ENCODE measurements around the gene POLR1D.
A peak's percentile ranks its signal among the peaks of the same experiment; 100 is the strongest.
"Not testable (repeated sequence)": the region's sequence is repeated elsewhere in the genome, so short reads cannot be mapped to it uniquely, and the experiment has no call there.

The POLR1D gene

DNA sequence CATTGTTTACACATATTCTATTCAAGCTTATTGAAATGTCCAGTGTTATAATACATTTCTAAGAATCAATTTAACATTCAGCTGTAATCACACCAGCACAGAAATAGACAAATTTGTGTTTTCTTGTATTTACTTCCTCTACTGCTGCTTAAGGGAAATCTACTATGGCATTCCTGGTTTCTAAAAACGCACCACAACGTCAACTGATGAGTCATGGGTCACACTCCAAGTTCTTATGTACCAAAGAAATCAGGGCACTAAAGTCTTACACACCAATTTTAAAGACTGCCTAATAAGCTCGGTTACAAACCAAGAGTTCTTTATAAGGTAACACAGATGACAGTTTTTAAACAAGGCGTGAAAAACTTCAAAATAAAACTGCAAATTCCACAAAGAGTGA is 14.6 kb upstream of the POLR1D start:
- FAIRE-seq (peak; percentile 52), DNase-seq (ENCODE audit: extremely low spot score, insufficient read length, low read depth) (no peak)

DNA sequence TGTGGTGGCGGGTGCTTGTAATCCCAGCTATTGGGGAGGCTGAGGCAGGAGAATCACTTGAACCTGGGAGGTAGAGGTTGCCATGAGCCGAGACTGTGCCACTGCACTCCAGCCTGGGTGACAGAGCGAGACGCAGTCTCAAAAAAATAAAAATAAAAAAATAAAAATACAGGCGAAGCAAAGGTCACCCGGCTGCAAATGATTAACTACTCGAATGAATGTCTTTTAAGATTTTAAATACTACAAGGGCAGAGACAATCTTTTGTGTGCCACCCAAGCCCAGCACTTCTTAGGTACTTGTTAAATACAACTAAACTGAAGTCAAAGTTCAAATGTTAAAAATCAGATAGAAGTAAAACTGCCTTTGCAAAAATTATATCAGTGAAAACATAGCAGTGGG is 8.1 kb upstream of the POLR1D start:
- DNase-seq (ENCODE audit: extremely low spot score, insufficient read length, low read depth) (no peak), FAIRE-seq (no peak)

DNA sequence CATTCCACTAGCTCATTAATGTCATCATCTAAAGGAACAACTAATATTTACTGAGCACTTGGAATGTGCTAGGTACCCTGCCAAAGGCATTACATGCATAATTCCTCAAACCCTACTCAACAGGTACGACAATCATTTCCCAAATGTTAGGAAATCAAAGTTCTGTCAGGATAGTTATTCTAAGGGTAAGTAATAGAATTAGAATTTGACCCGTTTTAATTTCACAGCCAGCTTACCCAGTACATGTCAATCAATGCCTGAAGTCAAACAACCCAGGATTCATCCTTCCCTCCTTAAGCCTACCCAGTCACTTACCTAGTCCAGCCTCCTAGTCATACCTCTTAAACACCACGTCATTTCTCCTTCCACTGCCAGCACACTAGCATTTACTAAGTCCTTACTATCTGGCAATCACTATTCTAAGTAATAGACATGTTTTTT is 3.8 kb upstream of the POLR1D start:
- no peak for DNase-seq (ENCODE audit: extremely low spot score, insufficient read length, low read depth)
- FAIRE-seq: no peak

DNA sequence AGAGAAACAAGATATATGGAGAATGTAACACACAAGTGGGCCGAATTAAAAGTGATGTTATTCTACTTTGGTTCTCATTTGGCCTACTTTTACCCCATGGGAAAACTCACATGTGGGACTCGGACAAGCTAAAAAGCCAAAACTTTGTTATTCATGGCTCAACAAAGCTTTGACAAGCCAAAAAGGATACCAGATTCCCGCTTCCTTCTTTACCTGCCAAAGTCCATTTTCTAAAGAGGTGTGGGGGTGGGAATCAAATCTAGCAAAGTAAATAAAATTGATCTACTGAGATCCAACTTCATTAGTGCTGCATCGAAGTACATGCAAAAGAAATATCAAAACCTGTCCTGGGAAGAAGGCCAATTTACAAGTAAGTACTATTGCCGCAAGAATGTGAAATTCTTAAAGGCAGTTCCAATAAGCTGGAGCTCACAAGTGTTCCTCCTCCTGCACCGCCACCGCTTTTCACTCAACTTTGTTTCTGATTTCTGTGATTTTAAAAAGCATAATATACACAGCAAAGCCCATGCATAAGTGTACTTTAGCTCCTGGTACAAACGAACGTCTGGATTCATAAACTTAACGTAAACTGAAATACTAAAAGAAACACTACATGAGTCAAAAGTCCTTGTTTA is 2.5 kb upstream of the POLR1D start:
- FAIRE-seq: no peak
- no peak for DNase-seq (ENCODE audit: extremely low spot score, insufficient read length, low read depth)

DNA sequence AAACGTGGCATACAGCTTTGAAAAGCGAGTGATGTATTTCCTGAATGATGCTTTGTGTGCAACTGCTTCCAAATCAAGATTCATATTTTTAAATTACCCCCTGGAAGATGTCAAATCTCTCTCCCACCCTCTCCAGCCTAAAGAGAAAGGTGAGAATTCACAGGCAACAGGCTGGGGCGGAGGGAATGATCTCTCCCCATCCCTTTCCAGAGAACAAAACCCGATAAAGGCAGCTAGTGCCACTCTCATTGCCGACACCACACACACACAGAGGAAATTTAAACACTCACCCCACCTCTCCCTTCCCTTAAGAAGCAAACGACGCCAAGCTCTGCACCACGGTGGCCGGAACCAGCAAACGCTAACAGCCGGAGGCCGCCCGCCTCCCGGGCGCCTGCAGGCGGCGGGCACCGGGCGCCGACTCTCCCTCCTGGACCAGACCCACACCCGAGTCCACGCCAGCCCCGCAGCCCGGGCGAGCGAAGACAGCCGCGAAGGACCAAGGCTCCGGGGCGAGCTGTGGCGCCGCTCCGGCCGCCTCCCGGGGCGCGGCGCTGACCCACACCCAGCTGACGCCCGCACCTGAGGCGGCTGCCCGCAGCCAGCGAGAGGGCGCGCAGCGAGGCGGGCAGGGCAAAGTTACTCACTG is 1.8 kb upstream of the POLR1D start:
- no peak for DNase-seq (ENCODE audit: extremely low spot score, insufficient read length, low read depth)
- no peak for FAIRE-seq

DNA sequence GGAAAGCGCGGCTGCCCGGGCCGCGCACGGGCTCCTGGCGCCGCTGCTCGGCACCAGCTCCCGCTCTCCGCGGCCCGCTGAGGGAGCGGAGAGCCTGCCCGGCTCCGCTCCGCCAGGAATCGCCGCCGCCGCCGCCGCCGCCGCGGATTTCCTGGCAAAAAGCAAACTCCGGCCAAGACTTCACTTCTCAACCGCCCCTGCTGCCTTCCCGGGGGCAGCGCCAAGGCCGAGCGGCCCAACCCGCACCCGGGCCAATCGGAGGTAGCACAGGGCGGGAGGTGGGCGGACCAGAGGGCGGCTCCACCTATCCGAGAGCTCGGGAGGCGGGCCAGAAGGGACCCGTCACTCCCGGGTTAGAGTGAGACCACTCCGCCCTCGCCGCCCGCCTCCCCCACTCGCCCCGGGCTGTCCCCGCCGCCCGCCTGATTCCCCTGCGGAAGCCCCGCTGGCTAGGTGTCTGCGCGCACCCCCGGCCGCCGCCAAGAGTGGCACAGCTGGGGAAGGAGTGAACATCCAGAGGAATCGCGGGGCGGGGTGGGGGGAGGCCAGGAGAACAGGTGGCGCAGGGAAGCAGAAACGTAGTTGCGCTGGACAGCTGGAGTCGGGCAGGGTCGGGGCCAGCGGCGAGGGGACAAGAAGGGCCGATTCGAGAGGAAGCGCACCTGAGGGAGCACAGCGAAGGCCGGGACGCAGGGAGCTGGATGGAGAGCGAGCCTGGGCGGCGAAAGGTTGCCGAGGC is 1.1 kb upstream of the POLR1D start, which contains the start of gene LNX2:
Gene LNX2 (minus strand): TSS at position 153 of the 739 bp plus-strand sequence. CDS start 38,826 bp downstream, outside the sequence.
- peak; percentile 94 for FAIRE-seq
- DNase-seq (ENCODE audit: extremely low spot score, insufficient read length, low read depth): peak; percentile 92

DNA sequence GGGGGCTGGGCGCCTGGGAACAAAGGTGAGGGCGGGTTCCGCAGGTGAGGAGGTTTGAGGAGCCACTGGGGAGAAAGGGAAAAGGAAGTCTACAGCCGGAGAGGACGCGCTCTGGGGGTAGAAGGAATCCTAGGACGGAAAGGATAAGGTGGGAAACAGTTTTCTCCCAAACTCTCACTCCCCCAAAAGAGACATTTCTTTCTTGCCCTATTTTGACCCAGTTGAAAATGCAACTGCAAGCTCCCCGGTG is 651 bp upstream of the POLR1D start:
- DNase-seq (ENCODE audit: extremely low spot score, insufficient read length, low read depth): no peak
- no peak for FAIRE-seq

DNA sequence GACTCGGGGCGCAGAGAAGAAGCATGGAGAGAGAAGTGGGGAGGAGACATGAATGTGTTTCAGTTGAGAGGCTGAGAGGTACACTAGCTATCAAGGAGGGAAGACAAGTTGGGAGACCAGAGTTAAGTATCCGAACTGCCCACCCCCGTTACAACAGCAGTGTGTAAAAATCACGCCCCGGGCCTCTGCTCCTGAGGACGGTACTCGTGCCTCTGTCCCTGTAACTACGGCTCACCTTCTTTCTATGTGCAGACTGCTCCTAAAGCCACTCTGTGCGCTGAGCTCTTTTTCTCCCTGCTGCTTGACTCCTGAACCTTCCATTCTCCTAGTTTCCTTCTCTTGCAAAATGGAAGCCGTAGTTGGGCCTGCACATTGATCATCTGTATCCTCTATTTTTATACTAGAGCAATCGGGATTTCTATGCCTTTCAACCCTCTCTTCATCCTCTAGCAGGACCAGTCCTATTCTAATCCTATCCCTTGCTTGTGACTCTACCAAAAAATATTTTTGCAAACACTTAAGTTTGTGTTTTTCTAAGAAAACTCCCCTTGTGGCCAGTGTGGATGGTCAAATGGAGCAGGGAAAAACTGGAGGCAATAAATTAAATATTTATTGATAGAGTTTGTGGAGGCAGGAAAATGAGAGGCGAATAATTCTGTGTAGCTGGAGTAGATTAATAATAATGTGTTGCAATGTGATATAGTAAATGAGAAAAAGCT is 569 bp downstream of the POLR1D start:
- DNase-seq (ENCODE audit: extremely low spot score, insufficient read length, low read depth): no peak
- no peak for FAIRE-seq

DNA sequence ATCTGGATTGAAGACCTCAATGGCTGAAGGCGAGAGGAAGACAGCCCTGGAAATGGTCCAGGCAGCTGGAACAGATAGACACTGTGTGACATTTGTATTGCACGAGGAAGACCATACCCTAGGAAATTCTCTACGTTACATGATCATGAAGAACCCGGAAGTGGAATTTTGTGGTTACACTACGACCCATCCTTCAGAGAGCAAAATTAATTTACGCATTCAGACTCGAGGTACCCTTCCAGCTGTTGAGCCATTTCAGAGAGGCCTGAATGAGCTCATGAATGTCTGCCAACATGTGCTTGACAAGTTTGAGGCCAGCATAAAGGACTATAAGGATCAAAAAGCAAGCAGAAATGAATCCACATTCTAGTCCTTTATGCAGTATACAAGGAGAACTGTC is 1.2 kb downstream of the POLR1D start:
- no peak for FAIRE-seq

DNA sequence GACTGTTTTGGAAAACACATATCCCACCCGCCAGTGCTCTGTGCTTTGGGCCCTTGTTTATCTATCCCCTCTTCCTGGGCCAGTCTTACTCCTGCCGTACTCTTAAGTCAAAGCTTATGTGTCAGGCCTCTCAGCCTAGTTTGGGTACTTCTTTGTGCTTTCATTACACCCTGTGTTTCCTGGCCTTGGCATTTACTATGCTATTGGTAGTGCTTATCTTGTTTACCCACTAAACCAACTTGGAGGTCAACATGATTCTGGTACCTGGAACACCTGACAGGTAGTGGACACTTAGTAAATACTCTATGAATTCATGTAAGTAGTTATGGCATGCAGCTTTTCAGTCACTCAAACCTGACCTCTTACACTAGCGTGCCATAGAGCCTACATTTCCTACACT is 2.4 kb downstream of the POLR1D start:
- no peak for FAIRE-seq
- no peak for DNase-seq (ENCODE audit: extremely low spot score, insufficient read length, low read depth)

More for the DNA sequence above, 1.2 kb downstream of the POLR1D start:
- no peak for DNase-seq (ENCODE audit: extremely low spot score, insufficient read length, low read depth)

DNA sequence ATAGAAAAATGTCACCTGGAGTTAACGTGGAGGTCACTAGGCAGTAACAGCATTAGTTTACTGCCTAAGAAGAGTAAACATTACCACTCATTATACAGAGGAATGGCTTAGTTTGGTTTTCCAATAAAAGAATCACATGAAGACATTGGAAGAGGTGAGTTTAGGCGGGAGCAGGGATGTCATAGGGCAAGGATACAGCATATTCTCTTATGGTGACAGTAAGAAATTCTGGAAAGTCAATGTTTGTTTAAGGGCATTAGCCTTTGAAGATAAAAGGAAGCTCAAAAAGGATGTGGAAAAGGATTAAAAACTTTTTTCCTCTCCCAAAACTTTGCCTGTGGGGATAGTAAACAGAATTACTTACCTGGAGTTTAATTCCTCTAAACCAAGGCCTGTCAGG is 4.1 kb downstream of the POLR1D start:
- FAIRE-seq: no peak
- DNase-seq (ENCODE audit: extremely low spot score, insufficient read length, low read depth): no peak

DNA sequence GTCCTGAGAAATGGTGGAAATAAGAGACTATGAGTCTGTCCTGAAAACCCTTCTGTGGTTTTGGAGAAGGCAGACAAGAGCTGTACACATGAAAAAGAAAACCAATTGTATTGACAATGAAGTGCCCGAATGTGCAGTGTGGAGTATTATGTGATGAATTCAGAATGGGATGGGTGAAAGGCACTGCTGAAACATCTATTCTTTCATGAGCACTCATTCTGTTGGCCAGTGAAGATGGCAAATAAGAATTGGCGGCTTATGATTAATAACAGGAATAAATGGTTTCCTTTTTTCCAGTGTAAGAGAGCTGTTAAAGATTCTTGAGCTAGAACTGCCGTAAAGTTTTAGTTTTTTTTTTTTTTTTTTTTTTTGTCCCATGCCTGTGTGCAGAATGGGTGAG is 5.7 kb downstream of the POLR1D start:
- no peak for FAIRE-seq
- DNase-seq (ENCODE audit: extremely low spot score, insufficient read length, low read depth): no peak

DNA sequence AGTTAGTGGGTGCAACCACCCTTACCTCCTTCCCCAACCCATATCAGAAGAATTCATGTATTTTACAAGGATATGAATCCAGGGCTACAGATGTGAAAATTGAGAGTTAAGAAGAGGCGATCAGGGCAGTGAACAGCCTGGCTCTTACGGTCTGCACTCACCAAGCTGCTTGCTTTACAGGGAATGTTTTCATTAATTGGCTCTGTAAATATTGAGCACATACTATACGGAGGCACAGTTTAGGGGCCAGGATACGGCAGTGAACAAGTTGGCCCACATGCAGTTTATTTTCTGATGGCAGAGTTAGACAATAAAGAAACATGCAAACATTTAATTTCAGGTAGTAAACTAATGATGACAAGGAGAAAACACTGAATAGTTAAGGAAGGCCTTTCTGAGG is 6.4 kb downstream of the POLR1D start:
- FAIRE-seq (no peak), DNase-seq (ENCODE audit: extremely low spot score, insufficient read length, low read depth) (no peak)

DNA sequence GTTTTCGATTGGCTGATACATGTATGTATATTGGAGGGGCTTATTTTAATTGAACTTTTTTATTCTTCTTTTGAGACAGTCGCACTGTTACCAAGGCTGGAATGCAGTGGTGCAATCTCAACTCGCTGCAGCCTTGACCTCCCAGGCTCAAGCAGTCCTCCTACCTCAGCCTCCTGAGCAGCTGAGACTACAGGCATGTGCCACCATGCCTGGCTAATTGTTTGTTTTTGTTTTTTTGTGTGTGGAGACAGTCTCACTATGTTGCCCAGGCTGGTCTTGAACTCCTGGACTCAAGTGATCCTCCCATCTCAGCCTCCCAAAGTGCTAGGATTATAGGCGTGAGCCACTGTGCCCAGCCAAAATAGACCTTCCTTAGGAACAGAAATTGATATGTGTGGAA is 7.1 kb downstream of the POLR1D start:
- FAIRE-seq; DNase-seq (ENCODE audit: extremely low spot score, insufficient read length, low read depth): not testable (repeated sequence)

DNA sequence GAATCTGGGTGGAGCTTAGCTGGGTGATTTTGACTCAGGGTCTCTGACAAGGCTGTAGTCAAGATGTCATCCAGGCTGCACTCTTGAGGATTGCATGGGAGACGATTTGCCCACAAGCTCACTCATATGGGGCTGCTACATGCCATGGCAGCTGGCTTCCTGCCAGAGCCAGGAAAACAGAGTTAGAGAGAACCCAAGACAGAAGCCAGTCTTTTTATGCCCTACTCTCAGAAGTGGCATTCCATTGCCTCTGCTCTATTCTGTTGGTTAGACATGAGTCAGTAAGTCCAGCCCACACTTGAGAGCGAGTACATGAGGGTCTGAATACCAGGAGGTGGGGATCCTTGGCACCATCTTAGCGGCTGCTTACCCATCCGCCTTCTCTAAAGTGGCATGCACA is 9.5 kb downstream of the POLR1D start:
- DNase-seq (ENCODE audit: extremely low spot score, insufficient read length, low read depth) (no peak), FAIRE-seq (no peak)

DNA sequence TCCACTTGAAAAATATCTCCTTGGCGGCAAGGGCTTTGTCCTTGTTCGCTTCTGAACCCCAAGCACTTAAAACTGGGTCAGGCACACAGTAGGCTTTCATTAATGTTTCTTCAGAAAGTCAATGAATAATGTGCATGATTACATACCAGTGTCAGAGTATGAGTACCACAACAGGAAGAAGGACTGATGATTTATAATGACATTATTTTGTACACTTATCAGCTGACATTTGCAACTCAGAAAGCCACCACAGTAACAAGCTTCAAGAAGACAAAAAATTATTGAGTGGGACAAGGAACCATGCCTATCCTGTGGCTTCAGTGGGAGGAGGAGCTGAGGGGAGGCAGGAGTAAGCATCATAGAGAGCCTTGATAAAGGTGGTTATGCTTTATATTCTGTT is 10.0 kb downstream of the POLR1D start:
- no peak for DNase-seq (ENCODE audit: extremely low spot score, insufficient read length, low read depth)
- FAIRE-seq: no peak

DNA sequence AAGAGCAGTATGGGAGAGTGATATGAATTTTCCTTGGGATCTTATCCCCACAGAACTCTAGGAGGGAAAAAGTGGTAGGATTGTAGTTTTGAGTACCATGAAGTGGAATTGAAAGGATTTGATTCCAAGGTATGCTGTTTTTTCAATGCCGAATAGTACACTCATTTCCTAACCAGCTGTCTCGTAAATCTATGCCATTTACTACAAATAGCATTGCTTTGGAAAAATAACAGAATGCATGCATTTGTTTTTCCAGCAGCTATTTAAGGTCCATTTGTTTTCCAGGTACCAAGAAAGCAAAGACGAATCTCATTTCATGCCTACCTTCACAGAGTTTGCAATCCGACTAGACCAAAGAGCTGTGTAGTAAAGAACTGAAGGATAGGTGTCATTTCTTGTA is 10.5 kb downstream of the POLR1D start:
- FAIRE-seq (no peak), DNase-seq (ENCODE audit: extremely low spot score, insufficient read length, low read depth) (no peak)

DNA sequence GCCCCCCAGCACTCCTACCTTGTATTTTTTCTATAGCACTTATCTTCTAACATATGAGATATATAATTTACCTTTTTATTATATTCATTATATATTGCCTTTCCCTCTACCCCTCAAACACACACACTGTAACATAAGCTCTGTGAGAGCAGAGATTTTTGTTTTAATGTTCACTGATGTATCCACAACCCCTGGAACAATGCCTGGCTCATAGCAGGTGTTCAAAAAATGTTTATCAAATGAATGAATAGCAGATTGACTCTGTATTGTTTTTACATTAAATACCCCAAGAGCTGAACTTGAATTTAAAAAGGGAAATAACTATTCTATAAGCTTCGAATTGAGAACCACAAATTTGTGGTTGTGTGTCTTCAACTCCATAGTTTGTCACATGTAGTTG is 11.0 kb downstream of the POLR1D start:
- DNase-seq (ENCODE audit: extremely low spot score, insufficient read length, low read depth): no peak
- FAIRE-seq: no peak

DNA sequence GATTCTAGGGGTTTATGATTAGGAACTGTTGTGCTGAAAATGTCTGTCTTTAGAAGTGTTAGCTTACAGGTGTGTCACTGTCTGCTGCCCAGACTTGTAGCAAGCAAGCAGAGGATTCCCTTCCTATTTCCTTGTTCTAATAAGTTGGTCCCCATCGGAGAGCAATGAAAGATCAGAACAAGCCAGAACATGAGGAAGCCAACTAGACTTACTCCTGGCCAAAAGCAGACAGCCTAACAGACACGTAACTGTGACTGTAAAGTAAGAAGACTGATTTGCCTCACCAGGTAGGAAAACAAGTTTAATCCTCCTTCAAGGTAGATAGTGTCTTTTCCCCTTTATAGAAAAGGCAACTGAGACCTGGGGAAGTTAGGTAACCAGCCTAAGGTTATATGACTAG is 12.5 kb downstream of the POLR1D start:
- DNase-seq (ENCODE audit: extremely low spot score, insufficient read length, low read depth) (no peak), FAIRE-seq (no peak)

DNA sequence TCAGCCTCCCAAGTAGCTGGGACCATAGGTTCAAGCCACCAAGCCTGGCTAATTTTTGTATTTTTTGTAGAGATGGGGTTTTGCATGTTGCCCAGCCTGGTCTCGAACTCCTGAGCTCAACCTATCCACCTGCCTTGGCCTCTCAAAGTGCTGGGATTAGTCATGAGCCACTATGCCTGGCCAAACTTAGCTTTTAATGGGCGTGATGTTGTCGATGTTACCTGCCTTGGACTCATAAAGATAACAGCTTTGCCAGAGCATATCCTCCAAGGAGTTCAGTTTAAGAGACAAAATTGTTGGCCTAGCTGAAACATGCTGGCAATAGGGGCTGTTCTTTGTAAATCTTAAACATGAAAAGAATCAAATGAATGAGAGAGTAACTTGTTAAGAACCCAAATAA is 13.1 kb downstream of the POLR1D start:
- FAIRE-seq (no peak), DNase-seq (ENCODE audit: extremely low spot score, insufficient read length, low read depth) (no peak)

DNA sequence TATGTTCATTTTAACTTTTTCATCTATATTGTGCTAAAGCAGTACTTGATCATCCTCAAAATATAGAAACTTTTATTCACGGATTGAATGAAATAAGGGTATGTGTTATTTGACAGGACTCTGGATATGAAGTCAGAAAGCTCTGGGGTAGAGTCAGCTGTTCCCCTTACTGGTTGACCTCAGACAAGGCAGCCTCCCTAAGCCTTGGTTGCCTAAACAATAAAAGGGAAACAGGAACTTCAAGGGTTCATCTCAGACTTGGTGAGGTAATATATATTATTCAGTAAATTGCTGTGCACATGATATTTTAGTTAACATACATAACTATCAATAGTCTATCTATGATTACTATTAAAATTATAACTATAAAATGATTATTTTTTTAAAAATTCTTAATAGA is 13.6 kb downstream of the POLR1D start:
- no peak for DNase-seq (ENCODE audit: extremely low spot score, insufficient read length, low read depth)
- no peak for FAIRE-seq

All from GM18507 (cell line).